Measurements from ENCODE around the gene IRF4.

Gene IRF4

GRCh38 chr6:399785-400534, 8.4 kb downstream of the IRF4 start:
- peak in 1 of 2 experiments; percentile 47 for DNase-seq

GRCh38 chr6:400815-401214, 9.3 kb downstream of the IRF4 start:
- DNase-seq, result no peak

GRCh38 chr6:401239-401993, 9.9 kb downstream of the IRF4 start:
- no peak for DNase-seq

- no peak for DNase-seq
These were observed 10.6 kb downstream of the IRF4 start for GRCh38 chr6:401994-402640.

- DNase-seq, result peak; percentile 63 to 77
These were observed 11.5 kb downstream of the IRF4 start for GRCh38 chr6:402901-403658.

GRCh38 chr6:403659-404655, 12.4 kb downstream of the IRF4 start:
- DNase-seq, result peak; percentile 57 to 60

GRCh38 chr6:404685-405423, 13.3 kb downstream of the IRF4 start:
- no peak for DNase-seq

GRCh38 chr6:408148-408547, 16.6 kb downstream of the IRF4 start:
- DNase-seq, result no peak

GRCh38 chr6:408599-409102, 17.1 kb downstream of the IRF4 start:
- no peak for DNase-seq

GRCh38 chr6:409370-409972, 17.9 kb downstream of the IRF4 start:
- no peak for DNase-seq

- no peak for DNase-seq
These were observed 19.2 kb downstream of the IRF4 start for GRCh38 chr6:410555-411395.

- DNase-seq, result no peak
These were observed 20.0 kb downstream of the IRF4 start for GRCh38 chr6:411402-412145.

- no peak for DNase-seq
These were observed 20.8 kb downstream of the IRF4 start for GRCh38 chr6:412146-412886.

- no peak for DNase-seq
These were observed 22.9 kb downstream of the IRF4 start for GRCh38 chr6:414447-414846.

- no peak for DNase-seq
These were observed 23.5 kb downstream of the IRF4 start for GRCh38 chr6:415087-415486.

GRCh38 chr6:421211-421610, 29.7 kb downstream of the IRF4 start:
- no peak for DNase-seq

- DNase-seq, result peak in 1 of 2 experiments; percentile 71
These were observed 31.0 kb downstream of the IRF4 start for GRCh38 chr6:422433-423054.

Data from stimulated activated CD4-positive, alpha-beta T cell treated with anti-CD3 and anti-CD28 coated beads, Interleukin-4, amount 100 ng/mL, for 4 hours (primary cell).